Activated naive CD8-positive, alpha-beta T cell treated with anti-CD3 and anti-CD28 coated beads, Interleukin-2, amount 50 U/mL, for 24 hours (primary cell): ENCODE results near the gene FBXW7.

Experiments used
- ATAC-seq: fragments of 150-1000 bp; cut with Tn5 transposase; one replicate; pipeline ENCODE4 v1.10.0; 2021
- DNase-seq: peaks from one replicate; pipeline ENCODE4 v3.0.0; 2021
- H3K27ac Mint-ChIP-seq: one replicate; pipeline ENCODE4 v1.8.0; 2021; ENCODE audit warnings: mild to moderate bottlenecking, mixed read lengths
- H3K27me3 Mint-ChIP-seq: one replicate; pipeline ENCODE4 v1.8.0; 2021; ENCODE audit warnings: mixed read lengths
- H3K36me3 Mint-ChIP-seq: one replicate; pipeline ENCODE4 v1.8.0; 2021; ENCODE audit warnings: low read depth, mixed read lengths
- H3K4me1 Mint-ChIP-seq: one replicate; pipeline ENCODE4 v1.8.0; 2021; ENCODE audit warnings: mixed read lengths
- H3K4me3 Mint-ChIP-seq: one replicate; pipeline ENCODE4 v1.8.0; 2021; ENCODE audit warnings: mild to moderate bottlenecking, moderate library complexity, mixed read lengths
- H3K9me3 Mint-ChIP-seq: one replicate; pipeline ENCODE4 v1.8.0; 2021; ENCODE audit warnings: mixed read lengths

Gene FBXW7

DNA sequence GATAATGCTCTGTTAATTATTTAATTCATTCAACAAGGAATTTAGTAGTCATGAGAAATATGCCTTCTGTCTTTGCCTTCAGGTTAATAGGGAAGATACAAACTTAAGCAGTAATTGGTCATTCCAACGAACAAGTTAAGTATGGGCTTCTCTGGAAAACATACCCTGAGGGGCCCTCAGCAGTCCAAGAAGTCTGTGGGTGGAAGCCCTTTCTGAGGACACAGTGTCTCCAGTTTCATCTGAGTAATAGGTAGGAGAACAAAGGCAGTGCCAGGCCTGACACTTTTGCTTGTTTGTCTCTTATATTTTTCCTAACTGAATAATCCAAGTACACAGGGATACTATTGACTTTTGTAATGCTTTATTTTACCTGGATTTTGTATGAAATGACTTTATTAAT is 262.5 kb downstream of the FBXW7 start:
- no peak for ATAC-seq
- H3K4me1 Mint-ChIP-seq: no peaks in the 10 kb centered on the region
- DNase-seq: no peak

More for the DNA sequence above, 262.5 kb downstream of the FBXW7 start:
- no peaks in the 10 kb centered on the region for H3K27me3 Mint-ChIP-seq
- H3K36me3 Mint-ChIP-seq: no peaks in the 10 kb centered on the region
- no peaks in the 10 kb centered on the region for H3K9me3 Mint-ChIP-seq
- H3K27ac Mint-ChIP-seq: no peak overlapping the region
- no peak overlapping the region for H3K4me3 Mint-ChIP-seq
